ENCODE results near the gene EMX1.

The EMX1 gene

GRCh38 chr2:72943540-72944395 lies 26.4 kb downstream of the EMX1 start:
- DNase-seq (ENCODE audit: low spot score), result no peak

GRCh38 chr2:72944804-72945449 lies 27.6 kb downstream of the EMX1 start:
- DNase-seq (ENCODE audit: low spot score), result no peak

GRCh38 chr2:72945450-72946019 lies 28.2 kb downstream of the EMX1 start:
- no peak for DNase-seq (ENCODE audit: low spot score)

- no peak for DNase-seq (ENCODE audit: low spot score)
Measured at GRCh38 chr2:72946466-72946865, 29.1 kb downstream of the EMX1 start.

GRCh38 chr2:72947952-72948830 lies 30.9 kb downstream of the EMX1 start:
- no peak for DNase-seq (ENCODE audit: low spot score)

GRCh38 chr2:72949045-72949444 lies 31.7 kb downstream of the EMX1 start:
- no peak for DNase-seq (ENCODE audit: low spot score)

- DNase-seq (ENCODE audit: low spot score), result no peak
Measured at GRCh38 chr2:72949642-72950041, 32.3 kb downstream of the EMX1 start.

- DNase-seq (ENCODE audit: low spot score), result no peak
Measured at GRCh38 chr2:72950558-72951255, 33.4 kb downstream of the EMX1 start.

- no peak for DNase-seq (ENCODE audit: low spot score)
Measured at GRCh38 chr2:72951303-72952095, 34.2 kb downstream of the EMX1 start.

- no peak for DNase-seq (ENCODE audit: low spot score)
Measured at GRCh38 chr2:72952110-72952823, 34.9 kb downstream of the EMX1 start.

- no peak for DNase-seq (ENCODE audit: low spot score)
Measured at GRCh38 chr2:72952961-72953360, 35.6 kb downstream of the EMX1 start.

GRCh38 chr2:72953528-72953927 lies 36.2 kb downstream of the EMX1 start:
- DNase-seq (ENCODE audit: low spot score), result no peak

GRCh38 chr2:72953976-72954375 lies 36.7 kb downstream of the EMX1 start:
- no peak for DNase-seq (ENCODE audit: low spot score)

GRCh38 chr2:72954376-72955227 lies 37.3 kb downstream of the EMX1 start:
- no peak for DNase-seq (ENCODE audit: low spot score)

- DNase-seq (ENCODE audit: low spot score), result no peak
Measured at GRCh38 chr2:72955228-72956049, 38.1 kb downstream of the EMX1 start.

GRCh38 chr2:72956050-72956395 lies 38.7 kb downstream of the EMX1 start:
- DNase-seq (ENCODE audit: low spot score), result no peak

GRCh38 chr2:72956936-72957335 lies 39.6 kb downstream of the EMX1 start:
- DNase-seq (ENCODE audit: low spot score), result no peak

All from kidney tubule cell (primary cell).